ENCODE results near the gene REEP2.

REEP2 gene

DNA sequence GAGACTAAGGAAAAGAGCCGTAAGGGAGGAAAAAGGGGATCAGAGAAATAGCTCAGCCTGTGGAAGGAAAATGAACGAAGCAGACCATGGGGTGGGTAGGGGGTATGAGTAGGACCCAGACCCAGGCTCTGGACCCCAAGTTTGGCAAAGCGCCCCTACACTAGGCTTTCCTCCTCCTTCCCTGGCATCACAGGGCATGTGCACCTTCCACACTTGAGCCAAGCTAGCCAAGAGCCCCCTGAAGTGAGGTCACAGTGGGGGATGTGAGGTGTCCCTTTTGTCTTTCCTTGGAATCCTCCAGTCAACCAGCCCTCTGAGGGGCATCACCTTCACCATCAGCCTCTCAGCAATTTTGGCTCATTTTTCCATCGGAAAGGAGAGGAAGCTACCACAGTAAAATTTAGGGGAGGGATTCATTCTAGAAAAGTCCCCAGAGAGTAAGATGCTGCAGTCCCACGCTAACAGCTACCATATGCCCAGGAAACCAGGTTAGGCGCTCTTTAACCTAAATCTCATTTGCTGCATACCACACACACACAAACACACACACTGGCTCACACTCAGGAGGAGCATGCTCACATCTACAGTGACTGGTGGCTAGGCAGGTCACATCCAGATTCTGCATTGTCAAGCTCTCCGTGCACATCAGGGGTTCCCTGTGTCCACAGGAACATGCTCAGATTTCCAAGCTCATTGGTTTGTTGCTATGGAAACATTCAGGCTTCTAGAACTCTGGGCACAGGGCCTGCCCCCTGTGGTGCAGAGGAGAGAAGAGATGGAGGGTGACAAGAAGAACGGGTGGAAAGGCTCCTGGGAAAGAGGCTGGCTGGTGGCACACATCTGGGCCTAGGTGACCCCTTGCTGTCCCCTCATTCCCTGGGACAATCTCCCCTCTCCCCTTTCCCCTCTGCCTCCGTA is 9.9 kb downstream of the REEP2 start:
- in situ Hi-C loops (cut with HindIII; ENCODE audit: low sequenced_read_pairs): no loop called here

DNA sequence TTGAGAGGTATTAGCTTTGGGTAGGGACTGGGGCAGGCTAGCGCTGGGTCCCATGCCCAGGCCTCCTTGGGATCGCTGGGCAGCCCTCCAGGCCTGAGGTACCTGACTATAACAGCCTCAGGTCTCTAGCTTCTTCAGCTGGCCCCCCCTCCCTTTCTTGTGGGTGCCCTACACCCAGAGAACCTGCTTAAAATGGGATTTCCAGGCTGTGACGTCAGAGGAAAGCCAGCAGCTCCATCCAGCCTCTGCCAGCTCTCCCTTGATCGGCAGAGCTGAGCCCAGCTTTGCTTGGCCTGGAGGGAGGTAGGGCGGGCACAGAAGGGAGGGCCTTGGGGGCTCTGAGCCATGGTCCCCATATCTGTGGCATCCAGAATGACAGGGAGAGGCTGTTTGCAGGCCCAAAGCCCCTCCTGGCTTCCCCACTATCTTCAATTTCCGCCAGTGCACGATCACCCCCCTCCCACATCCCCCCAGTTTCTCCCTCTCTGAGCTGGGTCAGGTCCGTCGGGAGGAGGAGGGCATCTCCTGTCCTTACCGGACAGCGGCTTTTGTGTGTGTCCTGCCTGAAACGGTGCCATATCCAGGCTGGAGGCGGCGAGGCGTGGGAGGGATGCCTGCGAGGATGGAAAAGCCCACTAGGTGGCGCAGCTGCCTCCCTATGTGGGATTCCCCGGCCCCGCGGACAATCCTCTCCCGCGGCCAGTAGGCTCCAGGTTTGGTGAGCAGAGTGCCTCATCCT is 10.8 kb downstream of the REEP2 start:
- DNase-seq (ENCODE audit: low read depth): peak; percentile 68
- in situ Hi-C loops (cut with HindIII; ENCODE audit: low sequenced_read_pairs): no loop called here
- no peak overlapping the region for H3K4me3 ChIP-seq (ENCODE audit: low read depth, low read length)
- TF ChIP-seq, protein P1, sequence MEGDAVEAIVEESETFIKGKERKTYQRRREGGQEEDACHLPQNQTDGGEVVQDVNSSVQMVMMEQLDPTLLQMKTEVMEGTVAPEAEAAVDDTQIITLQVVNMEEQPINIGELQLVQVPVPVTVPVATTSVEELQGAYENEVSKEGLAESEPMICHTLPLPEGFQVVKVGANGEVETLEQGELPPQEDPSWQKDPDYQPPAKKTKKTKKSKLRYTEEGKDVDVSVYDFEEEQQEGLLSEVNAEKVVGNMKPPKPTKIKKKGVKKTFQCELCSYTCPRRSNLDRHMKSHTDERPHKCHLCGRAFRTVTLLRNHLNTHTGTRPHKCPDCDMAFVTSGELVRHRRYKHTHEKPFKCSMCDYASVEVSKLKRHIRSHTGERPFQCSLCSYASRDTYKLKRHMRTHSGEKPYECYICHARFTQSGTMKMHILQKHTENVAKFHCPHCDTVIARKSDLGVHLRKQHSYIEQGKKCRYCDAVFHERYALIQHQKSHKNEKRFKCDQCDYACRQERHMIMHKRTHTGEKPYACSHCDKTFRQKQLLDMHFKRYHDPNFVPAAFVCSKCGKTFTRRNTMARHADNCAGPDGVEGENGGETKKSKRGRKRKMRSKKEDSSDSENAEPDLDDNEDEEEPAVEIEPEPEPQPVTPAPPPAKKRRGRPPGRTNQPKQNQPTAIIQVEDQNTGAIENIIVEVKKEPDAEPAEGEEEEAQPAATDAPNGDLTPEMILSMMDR (IDR thresholded peaks at IDR 0.05; ENCODE audit: low read depth, low read length, missing control alignments): peak; percentile 92

More for the DNA sequence above, 9.9 kb downstream of the REEP2 start:
- peak; percentile 81 for DNase-seq (ENCODE audit: low read depth)
- no peak overlapping the region for H3K4me3 ChIP-seq (ENCODE audit: low read depth, low read length)
- TF ChIP-seq, protein P1 (IDR thresholded peaks at IDR 0.05; ENCODE audit: low read depth, low read length, missing control alignments): no peak

DNA sequence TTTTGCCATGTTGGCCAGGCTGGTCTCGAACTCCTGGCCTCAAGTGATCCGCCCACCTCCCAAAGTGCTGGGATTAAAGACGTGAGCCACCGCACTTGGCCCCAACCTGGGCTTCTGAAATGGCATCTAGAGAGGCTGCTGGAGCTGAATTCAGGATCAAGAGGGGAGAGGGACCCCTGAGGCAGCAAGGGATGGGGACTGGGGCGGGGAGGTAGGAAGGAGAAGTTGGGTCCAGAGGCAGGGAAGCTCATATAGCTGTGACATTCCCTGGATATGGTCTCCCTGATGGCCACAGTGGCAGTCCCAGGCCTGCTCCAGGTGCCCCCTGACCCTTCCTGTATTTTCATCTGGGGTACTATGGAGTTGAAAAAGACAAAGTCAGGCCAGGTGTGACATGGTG is 12.1 kb downstream of the REEP2 start:
- in situ Hi-C loops (cut with HindIII; ENCODE audit: low sequenced_read_pairs): no loop called here
- H3K4me3 ChIP-seq (ENCODE audit: low read depth, low read length): no peak overlapping the region
- TF ChIP-seq, protein P1 (IDR thresholded peaks at IDR 0.05; ENCODE audit: low read depth, low read length, missing control alignments): no peak
- DNase-seq (ENCODE audit: low read depth): no peak

DNA sequence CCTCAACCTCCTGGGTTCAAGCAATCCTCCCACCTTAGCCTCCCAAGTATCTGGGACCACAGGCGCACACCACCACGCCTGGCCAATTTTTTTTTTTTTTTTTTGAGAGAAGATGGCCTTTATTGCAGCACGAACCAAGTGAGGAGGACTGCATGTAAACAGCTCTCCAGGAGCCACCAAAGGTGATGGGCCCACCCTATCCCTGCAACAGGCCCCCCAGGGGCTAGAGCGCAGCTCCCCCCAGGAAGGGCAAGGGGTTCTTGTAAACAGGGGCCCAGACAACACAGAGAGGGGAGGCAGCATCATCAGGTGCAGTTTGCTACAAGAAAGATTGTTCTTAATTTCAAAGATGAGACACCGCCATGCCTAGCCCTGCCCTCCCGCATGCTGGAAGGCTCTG is 13.9 kb downstream of the REEP2 start:
- no peak for DNase-seq (ENCODE audit: low read depth)
- in situ Hi-C loops (cut with HindIII; ENCODE audit: low sequenced_read_pairs): no loop called here
- TF ChIP-seq, protein P1 (IDR thresholded peaks at IDR 0.05; ENCODE audit: low read depth, low read length, missing control alignments): no peak
- H3K4me3 ChIP-seq (ENCODE audit: low read depth, low read length): no peak overlapping the region

DNA sequence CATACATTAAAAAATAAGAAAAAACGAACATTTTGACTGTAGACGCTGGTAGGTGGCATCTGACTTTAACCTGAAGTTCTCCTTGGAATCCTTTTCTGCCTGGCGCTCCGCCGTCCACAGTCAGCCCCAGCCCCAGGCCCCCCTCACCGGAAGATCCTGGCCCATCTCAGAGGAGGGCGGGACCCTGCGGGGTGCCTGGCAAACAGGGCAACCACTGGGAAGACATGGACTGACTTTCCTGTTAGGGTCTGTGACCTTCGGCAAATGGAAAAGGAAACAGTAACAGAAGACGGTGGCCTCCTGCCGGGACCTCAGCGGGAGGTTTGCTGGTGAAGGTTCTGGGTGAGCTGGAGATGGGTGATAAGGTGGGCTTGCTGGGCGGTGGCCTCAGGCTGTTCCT is 14.7 kb downstream of the REEP2 start:
- TF ChIP-seq, protein P1 (IDR thresholded peaks at IDR 0.05; ENCODE audit: low read depth, low read length, missing control alignments): no peak
- in situ Hi-C loops (cut with HindIII; ENCODE audit: low sequenced_read_pairs): no loop called here
- no peak for DNase-seq (ENCODE audit: low read depth)
- no peak overlapping the region for H3K4me3 ChIP-seq (ENCODE audit: low read depth, low read length)

DNA sequence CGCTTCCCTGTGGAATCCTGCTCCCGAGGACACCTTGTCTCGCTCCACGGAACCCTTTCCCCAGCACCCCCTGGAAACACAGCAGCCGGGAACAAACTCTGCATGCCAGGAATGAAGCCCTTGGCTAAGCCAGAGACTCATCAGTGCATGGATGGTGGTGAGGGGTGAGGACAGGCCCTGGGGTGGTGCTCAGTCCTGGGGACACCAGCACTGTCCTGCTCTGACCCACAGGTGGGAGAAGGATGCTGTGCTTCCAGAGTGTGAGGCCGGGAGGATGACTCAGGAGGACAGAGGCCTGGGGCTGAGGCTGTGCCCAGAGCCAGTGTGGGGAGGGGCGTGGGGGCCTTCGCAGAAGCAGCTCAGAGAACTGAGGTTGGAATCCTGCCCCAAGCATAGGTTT is 15.3 kb downstream of the REEP2 start:
- H3K4me3 ChIP-seq (ENCODE audit: low read depth, low read length): no peak overlapping the region
- DNase-seq (ENCODE audit: low read depth): no peak
- in situ Hi-C loops (cut with HindIII; ENCODE audit: low sequenced_read_pairs): no loop called here
- TF ChIP-seq, protein P1 (IDR thresholded peaks at IDR 0.05; ENCODE audit: low read depth, low read length, missing control alignments): no peak
